HG03045 (cell line): ENCODE data around the gene NUP210.

Experiments used
- ATAC-seq: cut with Tn5 transposase; IDR thresholded peaks from one replicate; pipeline ENCODE4 v1.9.1; 2021; ENCODE audit warnings: mild to moderate bottlenecking, moderate library complexity; ENCODE audit not compliant: unreplicated experiment

The NUP210 gene

GRCh38 chr3:13329746-13330145 is 90.4 kb downstream of the NUP210 start:
- no peak for ATAC-seq

DNA sequence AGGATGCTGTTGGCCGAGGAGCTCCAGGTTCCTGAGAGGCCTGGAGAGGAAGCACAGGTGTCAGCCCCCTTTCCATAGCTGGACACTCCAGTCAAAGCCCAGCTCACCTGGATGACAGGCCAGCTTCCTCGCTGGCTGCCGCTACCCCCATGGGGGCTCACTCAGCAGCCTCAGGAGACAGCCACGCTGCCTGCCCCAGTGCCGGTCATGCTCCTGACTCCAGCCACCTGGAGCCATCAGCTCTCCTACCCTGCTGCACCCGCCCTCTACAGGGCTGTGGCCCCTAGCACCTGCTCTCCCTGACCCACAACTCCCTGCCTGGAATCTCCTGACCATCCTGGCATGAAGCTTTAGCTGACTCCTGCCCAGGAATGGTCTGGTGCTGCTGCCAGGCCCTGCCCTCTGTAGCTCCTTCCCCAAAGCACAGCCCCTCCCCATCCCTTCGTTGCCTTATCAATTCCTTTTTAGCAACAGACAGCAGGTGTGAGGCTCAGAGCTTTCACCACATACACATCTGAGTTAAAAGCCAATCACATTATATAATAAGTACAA is 94.2 kb downstream of the NUP210 start:
- no peak for ATAC-seq

DNA sequence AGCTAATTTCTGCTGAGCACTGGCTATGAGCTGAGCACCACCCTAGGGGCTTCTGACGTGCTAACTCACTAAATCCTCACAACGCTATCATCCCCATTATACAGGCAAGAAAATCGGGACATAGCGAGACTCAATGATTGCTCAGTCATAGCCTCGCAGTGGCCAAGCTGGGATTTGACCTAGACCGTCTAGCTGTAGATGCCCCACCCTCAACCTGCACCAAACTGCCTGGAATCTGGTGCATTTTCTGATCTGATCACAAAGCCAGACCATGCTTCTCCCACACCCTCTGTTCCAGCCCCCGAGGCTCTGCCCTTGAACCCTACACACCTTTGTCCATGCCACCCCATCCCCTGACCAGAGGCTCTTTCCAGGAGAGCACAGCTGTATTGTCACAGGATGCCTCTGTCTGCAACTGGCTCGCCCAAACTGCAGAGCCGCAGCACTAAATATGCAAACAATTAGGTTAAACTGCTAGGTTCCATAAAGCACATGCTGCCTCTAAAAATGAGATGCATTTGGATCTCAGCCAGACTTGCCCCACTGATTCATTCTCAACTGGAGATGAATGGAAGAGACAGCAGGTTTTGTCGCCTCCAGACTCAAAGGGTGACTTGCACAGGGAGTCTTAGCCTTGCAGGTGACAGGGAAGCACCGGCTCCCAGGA is 95.2 kb downstream of the NUP210 start:
- ATAC-seq, result no peak

- ATAC-seq, result no peak
Observed at GRCh38 chr3:13323822-13324221, 96.3 kb downstream of the NUP210 start.

GRCh38 chr3:13322324-13322723 is 97.8 kb downstream of the NUP210 start:
- ATAC-seq, result no peak

DNA sequence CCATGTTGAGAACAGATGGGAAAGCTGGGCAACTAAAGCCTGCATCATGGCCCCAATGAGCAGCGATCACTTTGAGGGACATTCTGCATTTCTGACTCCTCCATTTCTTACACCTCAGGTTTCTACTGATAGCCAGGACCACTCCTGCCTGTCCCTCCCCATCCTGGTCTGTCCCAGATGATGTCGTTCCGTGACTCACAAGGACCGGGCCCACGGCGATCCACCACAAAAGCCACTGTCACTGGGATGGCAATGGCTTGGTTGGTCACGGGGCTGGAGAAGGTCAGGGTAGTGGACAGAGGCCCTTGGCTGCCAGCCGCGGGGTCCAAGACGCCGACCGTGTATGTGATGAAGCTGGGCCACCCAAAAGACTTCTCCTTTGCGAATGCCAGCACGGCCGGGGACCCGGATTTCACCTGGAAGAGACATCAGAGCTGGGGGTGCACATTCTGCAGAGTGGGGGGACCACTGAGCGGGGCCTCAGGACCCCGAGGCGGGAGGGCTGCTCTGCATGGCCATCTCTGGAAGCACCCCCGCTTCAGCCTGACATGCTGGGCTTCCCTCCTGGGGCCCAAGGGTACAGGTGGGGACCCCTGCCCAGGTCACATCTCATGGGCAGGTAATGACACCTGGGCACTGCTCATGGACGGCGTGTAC is 100.4 kb downstream of the NUP210 start:
- no peak for ATAC-seq

- no peak for ATAC-seq
Observed at GRCh38 chr3:13318626-13319470, 101.3 kb downstream of the NUP210 start.

- ATAC-seq, result no peak
Observed at GRCh38 chr3:13317596-13318320, 102.4 kb downstream of the NUP210 start.

DNA sequence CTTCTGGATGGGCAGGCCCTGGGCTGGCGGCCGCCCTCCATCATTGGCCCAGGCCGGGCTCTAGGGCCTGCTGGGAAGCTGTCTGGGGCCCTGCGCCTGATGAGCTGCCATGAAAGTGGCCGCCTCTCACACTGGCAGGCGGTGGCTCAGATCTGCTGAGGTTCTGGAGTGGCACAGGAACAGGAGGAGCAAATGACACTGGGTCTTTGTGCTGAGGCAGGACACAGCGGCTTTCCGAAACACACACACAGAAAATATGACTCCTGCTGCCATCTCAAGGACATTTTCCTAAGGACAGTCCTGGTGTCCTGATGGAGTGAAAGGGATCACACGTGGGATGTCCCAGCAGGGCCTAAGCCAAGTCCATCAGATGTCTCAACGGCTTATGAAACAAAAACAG is 103.5 kb downstream of the NUP210 start:
- no peak for ATAC-seq

GRCh38 chr3:13314877-13315276 is 105.2 kb downstream of the NUP210 start:
- ATAC-seq, result no peak

DNA sequence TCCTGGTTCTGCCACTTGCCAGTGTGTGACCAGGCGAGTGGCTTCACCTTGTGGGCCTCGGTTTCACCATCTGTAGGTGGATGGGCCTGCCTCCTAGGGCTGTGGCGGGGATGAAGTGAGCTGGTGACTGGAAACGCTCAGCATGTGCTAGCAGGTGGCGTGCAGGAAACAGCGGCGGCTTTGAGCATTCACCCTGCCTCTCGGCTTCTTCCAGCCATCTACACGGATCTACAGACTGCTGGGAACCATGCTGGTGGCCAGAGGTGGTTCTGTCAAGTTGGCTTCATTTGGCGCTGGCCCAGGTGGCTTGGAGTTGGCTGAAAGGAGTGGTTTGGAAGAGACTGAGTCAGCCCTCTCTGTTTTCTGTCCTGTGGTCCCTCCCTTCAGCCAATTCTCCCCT is 106.3 kb downstream of the NUP210 start:
- ATAC-seq, result no peak

- no peak for ATAC-seq
Observed at GRCh38 chr3:13309004-13309403, 111.1 kb downstream of the NUP210 start.

DNA sequence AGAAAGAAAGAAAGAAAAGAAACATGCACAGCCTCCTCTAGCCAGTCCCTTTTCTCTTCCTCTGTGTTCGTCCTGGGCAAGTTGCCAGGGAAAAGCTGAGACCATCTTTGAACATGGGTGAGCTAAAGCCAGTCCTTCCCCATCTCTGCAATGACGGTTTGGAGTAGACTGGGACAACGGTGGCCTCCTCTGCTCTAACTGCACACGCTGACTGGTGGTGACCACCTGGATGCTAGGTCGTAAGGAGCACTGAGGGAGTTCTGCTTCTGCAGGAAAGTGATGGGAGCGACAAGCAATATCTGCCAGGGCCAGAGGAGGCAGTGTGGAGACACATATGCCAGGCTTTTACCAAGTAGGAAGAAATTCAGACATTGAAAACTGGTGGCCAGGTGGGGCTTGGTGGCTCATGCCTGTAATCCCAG is 111.7 kb downstream of the NUP210 start:
- ATAC-seq, result no peak

DNA sequence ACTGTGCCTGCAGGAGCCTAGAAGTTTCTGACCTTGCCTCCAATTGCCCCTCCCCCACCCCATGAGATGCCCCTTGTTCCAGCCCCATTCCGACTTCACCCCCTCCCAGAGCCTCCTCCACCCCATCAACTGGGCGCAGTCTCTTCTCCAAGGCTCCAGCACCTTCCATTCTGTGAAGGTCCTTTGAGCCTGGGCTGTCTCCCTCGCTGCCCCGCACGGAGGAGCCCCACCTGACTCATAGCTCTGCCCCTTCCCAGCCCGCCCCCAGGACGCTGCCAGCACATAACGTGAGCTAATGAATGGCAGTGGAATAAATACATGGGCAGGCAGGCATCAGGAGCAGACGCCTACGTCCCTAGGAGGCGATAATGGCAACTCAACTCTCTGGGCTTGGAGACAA is 113.1 kb downstream of the NUP210 start:
- ATAC-seq, result no peak

DNA sequence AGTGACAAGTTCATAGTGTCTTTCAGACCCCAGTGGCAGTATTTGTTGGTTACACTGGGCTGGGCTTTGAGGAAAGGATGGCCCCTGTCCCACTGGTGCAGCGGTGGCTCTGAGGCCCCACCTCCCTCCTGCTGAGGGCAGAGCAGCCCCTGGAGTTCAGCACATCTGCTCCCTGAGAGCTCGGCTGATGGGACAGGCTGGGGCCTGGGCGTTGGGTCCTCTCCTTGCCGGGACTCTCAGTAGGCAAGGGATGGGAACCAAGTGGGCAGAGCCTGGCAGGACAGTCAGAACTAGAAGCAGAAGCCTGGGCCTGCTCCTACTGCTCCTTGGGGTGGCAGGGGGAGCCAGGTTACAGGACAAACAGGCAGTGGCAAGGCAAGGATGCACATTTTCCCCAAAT is 114.5 kb downstream of the NUP210 start:
- no peak for ATAC-seq

- ATAC-seq, result no peak
Observed at GRCh38 chr3:13303410-13303809, 116.7 kb downstream of the NUP210 start.

DNA sequence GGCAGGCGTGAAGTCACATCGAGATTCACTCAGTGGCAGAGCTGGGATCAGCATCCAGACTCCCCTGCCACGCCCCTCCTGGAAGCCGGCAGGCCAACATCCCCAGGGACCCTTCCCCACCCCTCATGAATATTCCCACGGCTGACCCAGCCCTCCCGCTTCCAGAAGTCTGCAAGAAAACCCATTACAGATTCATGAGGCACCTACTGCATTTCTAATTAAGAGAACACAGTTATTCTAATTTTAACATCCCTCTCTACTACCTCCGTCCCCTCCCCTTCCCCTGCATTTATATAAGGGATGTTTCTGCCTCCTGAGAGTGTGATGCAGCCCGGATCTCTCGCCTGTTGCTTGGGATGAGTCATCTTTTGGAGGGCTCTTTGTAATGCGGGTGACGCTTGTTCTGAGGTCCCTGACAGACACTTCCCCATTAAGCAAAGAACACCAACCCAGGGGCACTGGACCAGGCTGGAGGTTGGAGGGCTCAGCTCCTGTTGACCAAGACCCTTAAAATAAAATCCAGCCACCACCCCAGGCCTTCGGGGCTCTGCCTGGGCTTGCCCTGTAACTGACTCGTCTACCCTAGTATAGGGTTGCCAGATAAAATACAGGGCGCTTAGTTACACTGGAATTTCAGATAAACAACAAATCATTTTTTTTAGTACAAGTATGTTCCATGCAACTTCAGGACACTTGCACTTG is 118.7 kb downstream of the NUP210 start:
- no peak for ATAC-seq

DNA sequence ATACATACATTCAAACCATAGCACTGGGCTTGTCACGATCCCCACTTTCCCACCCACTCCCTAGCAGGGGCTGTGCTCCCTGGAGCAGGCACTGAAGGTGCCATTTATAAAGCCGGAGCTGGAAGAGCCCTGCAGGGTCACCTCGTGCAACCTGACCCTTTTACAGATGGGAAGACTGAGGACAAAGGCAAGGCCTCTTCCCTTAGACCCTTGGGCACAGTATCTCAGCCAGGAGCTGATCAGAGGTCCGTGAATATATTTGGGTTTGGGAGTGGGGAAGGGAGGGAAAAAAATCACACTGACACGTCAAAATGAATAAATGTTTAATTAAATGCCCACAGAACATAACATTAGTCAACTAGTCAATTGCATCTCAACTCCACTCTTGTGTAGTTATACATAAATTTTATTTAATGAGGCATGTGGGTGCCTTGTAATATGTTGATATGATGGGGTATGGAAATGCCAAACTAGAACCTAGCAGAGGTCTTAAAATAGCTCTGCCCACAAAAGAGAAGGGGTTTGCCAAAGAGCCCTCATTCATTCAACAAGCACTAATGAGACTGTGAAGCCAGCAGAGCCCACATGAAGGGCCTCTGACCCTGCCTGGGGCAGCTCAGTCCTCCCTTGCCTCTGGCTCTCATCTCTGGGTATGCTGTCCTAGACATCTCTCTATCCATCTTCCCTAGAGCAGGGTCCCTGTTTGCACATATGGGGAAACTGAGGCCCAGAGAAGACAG is 119.4 kb downstream of the NUP210 start:
- ATAC-seq, result no peak

GRCh38 chr3:13299531-13300155 is 120.5 kb downstream of the NUP210 start:
- ATAC-seq, result no peak
